ENCODE results near the gene RAB14. TPM values are rescaled to one million over a fixed set of nuclear protein-coding genes. Genes with fewer than 3 reads are reported as not detected.

Gene RAB14
- polyA plus RNA-seq, 1 of the 3 experiments (the other 2 are of a cell fraction) = 17.4 TPM

- no peak for DNase-seq
- no peaks in the 10 kb centered on the region for H3F3A ChIP-seq (replicated peaks; ENCODE audit: insufficient read depth)
- no peak overlapping the region for H3K9ac ChIP-seq
- H3K9me3 ChIP-seq = no peaks in the 10 kb centered on the region
- H3K4me3 ChIP-seq (ENCODE audit: low read depth in 2 of 2, low read length in 1 of 2) = no peak overlapping the region
- CTCF ChIA-PET = interaction anchor here (3.1 kb wide), 1 partner anchor 15 kb away, joined by 9 read pairs; no protein-coding TSS in a partner anchor
- H3K36me3 ChIP-seq (replicated peaks in 1 of 2; ENCODE audit: control insufficient read depth in 1 of 2, insufficient read depth in 2 of 2, low read length in 1 of 2) = no peaks in the 10 kb centered on the region
- H3K27ac ChIP-seq (ENCODE audit: low read depth in 2 of 2, low read length in 1 of 2) = no peak overlapping the region
- H2AFZ ChIP-seq (ENCODE audit: low read depth) = no peak overlapping the region
- 86% methylated on average over 3 of the region's 4 CpGs for WGBS (ENCODE audit: low lambda C conversion rate)
- H3K27me3 ChIP-seq (ENCODE audit: insufficient read depth) = no peaks in the 10 kb centered on the region
- H3K79me2 ChIP-seq (ENCODE audit: insufficient read depth) = no peaks in the 10 kb centered on the region
- TF ChIP-seq FOSL2 (IDR thresholded peaks at IDR 0.05; ENCODE audit: borderline replicate concordance, low read depth) (no peak), CTCF (IDR thresholded peaks at IDR 0.05) (no peak), ZBTB33 (IDR thresholded peaks at IDR 0.05; ENCODE audit: borderline replicate concordance, low read depth) (no peak), GABPA (IDR thresholded peaks at IDR 0.05; ENCODE audit: low read depth) (no peak), ELF1 (IDR thresholded peaks at IDR 0.05) (no peak), YY1 (IDR thresholded peaks at IDR 0.05; ENCODE audit: low read depth) (no peak), FOXM1 (IDR thresholded peaks at IDR 0.05; ENCODE audit: low read depth) (no peak), PBX3 (IDR thresholded peaks at IDR 0.05) (no peak)
- H3K9me2 ChIP-seq = no peaks in the 10 kb centered on the region
- H4K20me1 ChIP-seq (ENCODE audit: insufficient read depth) = no peaks in the 10 kb centered on the region
- H3K4me1 ChIP-seq (ENCODE audit: control insufficient read depth in 1 of 2, insufficient read depth in 2 of 2, low read depth in 1 of 2, low read length in 1 of 2) = no peaks in the 10 kb centered on the region; a peak in 1 of 4 replicates
- POLR2A ChIA-PET = no interaction called here
- no peak overlapping the region for H3K4me2 ChIP-seq
Observed at GRCh38 chr9:121227862-121228261, 26.2 kb upstream of the RAB14 start.

- ChIA-PET POLR2A (no interaction called here), CTCF (interaction anchor here (2.0 to 4.7 kb wide), 2 partner anchors 13 to 94 kb away, joined by 6 to 47 read pairs; no protein-coding TSS in a partner anchor)
- Histone ChIP-seq H3K9ac (no peak overlapping the region), H3K27me3 (ENCODE audit: insufficient read depth) (no peaks in the 10 kb centered on the region), H3K4me3 (ENCODE audit: low read depth in 2 of 2, low read length in 1 of 2) (no peak overlapping the region), H3K36me3 (replicated peaks in 1 of 2; ENCODE audit: control insufficient read depth in 1 of 2, insufficient read depth in 2 of 2, low read length in 1 of 2) (no peaks in the 10 kb centered on the region), H3F3A (replicated peaks; ENCODE audit: insufficient read depth) (no peaks in the 10 kb centered on the region), H3K79me2 (ENCODE audit: insufficient read depth) (no peaks in the 10 kb centered on the region), H3K9me3 (no peaks in the 10 kb centered on the region), H3K9me2 (no peaks in the 10 kb centered on the region), H3K27ac (ENCODE audit: low read depth in 2 of 2, low read length in 1 of 2) (no peak overlapping the region), H2AFZ (ENCODE audit: low read depth) (no peak overlapping the region), H4K20me1 (ENCODE audit: insufficient read depth) (no peaks in the 10 kb centered on the region), H3K4me1 (ENCODE audit: control insufficient read depth in 1 of 2, insufficient read depth in 2 of 2, low read depth in 1 of 2, low read length in 1 of 2) (no peaks in the 10 kb centered on the region), H3K4me2 (peak overlapping the region; percentile 50)
- peak; percentile 80 for TF ChIP-seq FOSL2 (IDR thresholded peaks at IDR 0.05; ENCODE audit: borderline replicate concordance, low read depth)
- 0 out of 2 replicates have a peak, but pooled peaks have one; percentile 14 for TF ChIP-seq TCF12 (IDR thresholded peaks at IDR 0.05)
- TF ChIP-seq FOXJ3 (CRISPR knock-in tag; IDR thresholded peaks at IDR 0.05) = no peak
- no peak for TF ChIP-seq CTCF (IDR thresholded peaks at IDR 0.05)
- TF ChIP-seq POLR2AphosphoS5 (IDR thresholded peaks at IDR 0.05; ENCODE audit: low read depth, low read length) = no peak
- TF ChIP-seq RFX5 (IDR thresholded peaks at IDR 0.05; ENCODE audit: low read length) = no peak
- no peak for TF ChIP-seq PBX3 (IDR thresholded peaks at IDR 0.05)
- peak; percentile 65 for TF ChIP-seq JUND (IDR thresholded peaks at IDR 0.05)
- DNase-seq = no peak
- 60% methylated on average over 2 of the region's 2 CpGs for WGBS (ENCODE audit: low lambda C conversion rate)
Observed at GRCh38 chr9:121226175-121226574, 24.5 kb upstream of the RAB14 start.

All from SK-N-SH (cell line).